HG02970 (cell line): Measurements from ENCODE around the gene FAM170B.

Experiments
- ATAC-seq: cut with Tn5 transposase; IDR thresholded peaks from one replicate; pipeline ENCODE4 v1.9.1; 2021; ENCODE audit warnings: mild to moderate bottlenecking, moderate library complexity, moderate number of reproducible peaks; ENCODE audit not compliant: unreplicated experiment, low FRiP score

The FAM170B gene

DNA sequence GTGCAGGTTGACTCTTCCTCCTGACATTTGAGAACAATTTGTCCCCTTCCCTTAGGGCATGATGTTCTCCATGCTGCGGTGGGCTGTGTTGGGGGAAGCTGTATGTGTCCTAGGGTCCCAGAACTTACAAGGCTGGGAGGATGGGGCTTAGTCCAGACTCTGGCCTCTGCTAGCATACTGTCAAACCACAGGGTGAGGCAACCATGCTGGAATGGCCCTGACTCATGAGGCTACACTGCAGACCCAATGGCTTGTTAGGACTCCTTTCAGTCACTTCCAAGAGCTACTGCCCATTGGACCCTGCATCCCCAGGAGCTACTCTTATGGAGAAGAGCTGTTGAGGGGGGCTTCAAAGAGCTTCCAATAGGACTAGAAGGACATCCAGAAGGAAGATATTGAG is 20.1 kb upstream of the FAM170B start:
- no peak for ATAC-seq

DNA sequence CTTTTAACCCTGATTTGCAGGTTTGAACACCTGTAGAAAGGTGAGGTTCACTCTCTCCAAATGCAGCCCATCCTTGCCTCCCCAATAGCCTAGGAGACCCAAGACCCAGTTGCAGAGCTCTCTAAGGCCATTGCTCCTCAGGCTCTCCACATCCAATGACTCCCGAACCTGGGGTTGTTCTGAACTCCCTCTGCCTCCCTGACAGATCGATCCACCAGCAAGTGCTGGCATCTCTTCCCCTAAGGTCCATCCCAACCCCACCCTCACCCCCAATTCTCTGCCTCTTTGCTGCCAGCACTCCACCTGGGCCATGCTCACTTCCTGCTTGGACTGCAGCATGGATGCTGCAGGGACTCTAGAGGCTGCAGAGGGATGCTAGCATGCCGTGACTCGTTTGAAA is 19.3 kb upstream of the FAM170B start:
- ATAC-seq, result no peak

GRCh38 chr10:49152663-49153062 is 18.8 kb upstream of the FAM170B start:
- ATAC-seq, result no peak

DNA sequence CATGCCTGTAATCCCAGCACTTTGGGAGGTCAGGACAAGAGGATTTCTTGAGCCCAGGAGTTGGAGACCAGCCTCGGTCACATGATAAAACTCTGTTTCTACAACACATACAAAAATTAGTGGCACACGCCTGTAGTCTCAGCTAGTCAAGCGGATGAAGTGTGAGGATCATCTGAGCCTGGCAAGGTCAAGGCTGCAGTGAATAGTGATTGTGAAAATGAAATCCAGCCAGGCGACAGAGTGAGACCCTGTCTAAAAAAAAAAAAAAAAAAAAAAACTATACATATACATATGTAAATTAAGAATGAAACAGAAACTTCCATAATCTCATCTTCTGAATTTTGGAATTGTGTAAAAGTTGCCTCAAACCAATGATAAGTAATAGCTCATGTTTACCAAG is 18.2 kb upstream of the FAM170B start:
- no peak for ATAC-seq

- no peak for ATAC-seq
Observed at GRCh38 chr10:49151481-49151880, 17.7 kb upstream of the FAM170B start.

DNA sequence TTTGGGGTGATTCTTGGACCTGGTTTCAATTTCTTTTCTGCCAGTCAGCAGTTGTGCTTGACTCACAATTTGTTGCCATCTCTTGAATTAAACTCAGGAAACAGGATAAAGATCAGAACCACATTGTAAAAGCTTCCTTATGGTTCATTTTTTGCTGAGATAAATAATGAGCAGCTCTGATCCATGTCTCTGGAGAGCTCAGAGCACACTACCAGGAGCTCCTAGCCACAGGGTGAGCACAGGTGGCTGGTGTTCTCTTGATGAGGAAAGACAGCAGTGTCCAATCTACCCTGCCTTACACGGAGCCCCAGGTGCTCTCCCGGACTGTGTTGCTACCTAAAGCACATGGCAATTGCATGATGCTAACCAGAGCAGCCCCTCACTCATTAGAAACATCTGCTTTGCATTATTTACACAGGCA is 17.2 kb upstream of the FAM170B start:
- no peak for ATAC-seq

DNA sequence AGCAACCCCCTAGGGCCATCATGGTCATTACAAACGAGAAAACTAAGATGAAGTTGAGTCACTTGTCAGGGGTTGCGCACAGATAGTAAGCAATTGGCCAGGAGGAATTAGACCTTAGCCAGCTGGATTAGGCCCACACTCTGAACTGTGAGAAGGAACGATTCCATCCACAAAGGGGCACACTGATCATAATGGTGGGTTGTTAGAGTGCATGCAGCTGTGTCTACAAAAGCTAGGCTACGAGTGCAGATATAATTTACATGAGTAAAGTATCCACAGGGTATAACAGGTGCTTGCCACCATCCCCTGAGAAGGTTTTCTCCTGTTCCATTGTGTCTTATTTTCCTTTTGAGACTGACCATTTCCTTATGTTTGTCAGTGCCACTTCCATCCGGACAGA is 16.6 kb upstream of the FAM170B start:
- ATAC-seq, result no peak

DNA sequence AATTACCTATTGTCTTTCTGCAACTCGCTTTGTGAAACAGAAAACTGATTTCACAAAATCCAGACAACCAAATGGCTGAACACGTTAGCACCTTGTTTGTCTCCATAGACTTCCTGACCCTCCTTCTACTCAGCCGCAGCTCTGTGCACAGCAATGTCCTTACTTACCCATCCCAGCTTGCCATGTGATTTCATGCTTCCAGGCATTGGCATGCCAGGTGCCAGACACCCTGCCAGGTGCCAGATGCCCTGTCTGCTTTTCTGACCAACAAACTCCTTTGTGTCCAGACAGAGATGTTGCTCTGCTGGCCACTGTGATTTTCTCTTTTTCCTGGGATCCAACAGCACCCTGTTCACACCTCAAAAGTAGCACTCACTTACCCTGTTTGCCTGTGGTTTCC is 16.1 kb upstream of the FAM170B start:
- no peak for ATAC-seq

GRCh38 chr10:49144058-49144720 is 10.4 kb upstream of the FAM170B start:
- ATAC-seq, result no peak

GRCh38 chr10:49143249-49143648 is 9.4 kb upstream of the FAM170B start:
- no peak for ATAC-seq

DNA sequence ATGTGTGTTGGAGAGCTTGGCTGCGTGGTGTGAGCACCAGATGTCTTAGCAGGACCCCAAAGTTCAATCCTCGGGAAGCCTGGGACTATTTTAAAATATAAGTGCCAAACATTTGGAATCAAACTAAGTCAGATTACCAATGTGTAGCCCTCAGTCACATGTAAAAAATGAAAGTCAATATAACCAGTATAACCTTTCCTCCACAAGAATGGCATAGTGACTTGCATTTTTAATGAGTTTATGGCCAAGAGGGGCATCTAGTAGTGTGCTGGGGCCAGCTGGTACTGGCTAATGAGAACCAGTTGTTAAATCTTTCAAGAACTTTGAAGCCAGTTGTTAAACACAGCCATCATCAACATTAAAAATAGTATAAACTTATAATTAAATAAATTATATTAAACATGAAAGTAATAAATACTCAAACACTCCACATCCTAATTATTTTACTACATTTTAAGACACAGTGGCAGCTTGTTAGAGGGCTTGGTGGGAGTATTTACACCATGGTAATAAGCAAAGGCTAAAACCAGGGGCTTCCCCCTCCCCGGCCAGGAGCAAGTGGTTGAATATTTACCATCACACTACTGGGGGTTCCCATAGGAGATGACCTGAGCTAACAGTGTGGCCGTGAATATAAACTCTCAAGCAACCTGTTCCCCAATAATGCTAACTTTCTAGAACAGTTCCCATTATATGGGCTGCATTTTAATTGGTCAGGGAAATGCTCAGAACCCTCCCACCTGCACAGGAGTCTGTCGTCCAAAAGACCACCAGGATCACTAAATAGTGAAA is 7.9 kb upstream of the FAM170B start:
- ATAC-seq, result no peak

- no peak for ATAC-seq
Observed at GRCh38 chr10:49140304-49141177, 6.7 kb upstream of the FAM170B start.

DNA sequence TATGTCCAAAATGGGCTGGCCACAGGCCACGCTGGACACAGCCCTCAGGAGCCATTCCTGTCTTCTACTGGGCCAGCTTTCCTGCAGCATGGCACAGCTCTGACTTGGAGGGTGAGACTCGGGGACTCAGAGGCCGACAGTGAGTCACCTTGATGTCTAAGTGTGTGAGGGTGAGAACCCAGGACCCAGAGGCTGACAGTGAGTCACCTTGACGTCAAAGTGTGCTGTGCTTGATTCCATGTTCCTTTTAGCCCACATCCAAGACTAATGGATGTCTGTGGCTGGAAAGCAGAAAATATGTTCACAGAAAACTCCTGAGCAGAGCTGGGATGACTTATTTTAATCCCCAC is 6.0 kb upstream of the FAM170B start:
- ATAC-seq, result no peak

GRCh38 chr10:49139028-49139845 is 5.4 kb upstream of the FAM170B start:
- ATAC-seq, result no peak

- no peak for ATAC-seq
Observed at GRCh38 chr10:49138361-49138891, 4.6 kb upstream of the FAM170B start.

DNA sequence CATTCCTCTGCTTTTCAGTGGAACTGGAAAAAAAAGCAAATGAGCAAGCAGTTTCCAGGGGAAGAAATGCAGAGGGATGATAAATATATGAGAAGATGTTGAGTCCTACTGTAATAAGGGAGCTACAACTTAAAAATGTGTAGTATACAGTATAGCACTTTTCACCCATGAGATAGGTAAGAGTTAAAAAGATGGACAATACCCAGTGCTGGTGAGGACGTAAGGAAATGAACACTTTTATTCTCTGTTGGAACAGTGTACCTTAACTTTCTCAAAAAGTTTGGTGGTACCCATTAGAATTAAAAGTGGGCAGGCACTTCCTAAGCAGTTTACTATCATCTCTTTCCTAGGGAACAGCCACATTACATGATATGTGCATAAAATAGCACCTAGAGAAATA is 2.7 kb upstream of the FAM170B start:
- ATAC-seq, result no peak

DNA sequence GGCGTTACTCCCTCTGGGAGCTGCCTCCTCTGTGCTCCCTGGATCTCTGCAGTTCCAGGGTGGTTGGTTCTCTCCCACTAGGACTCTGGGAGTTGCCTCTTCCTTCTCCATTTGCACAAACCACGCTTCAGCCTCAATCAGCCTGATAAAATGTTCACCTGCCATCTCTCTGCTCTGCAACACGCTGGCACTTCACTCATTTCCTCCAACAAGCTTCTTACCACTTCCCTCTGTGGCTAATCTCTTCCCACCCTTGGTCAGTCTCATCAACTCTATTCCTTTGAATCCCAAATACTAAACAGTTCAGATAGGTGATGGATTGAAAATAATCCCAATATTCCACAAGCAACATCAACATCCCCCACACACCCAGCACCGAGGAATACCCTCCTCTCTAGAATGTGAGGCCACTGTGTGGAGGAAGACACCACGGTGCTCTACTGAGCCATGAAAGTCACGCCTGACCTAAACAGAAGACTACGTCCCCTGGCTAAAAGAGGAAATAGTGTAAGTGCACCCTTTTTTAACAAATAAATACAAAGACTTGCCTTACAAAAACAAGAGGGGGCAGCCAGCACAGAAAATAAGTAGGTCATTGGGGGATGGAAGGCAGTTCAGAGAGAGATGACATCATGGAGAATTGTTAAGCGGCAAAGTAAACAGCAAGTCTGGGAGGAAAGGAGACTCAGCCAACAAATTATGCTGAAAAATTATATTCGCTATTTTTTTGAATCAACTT is 1.9 kb upstream of the FAM170B start:
- no peak for ATAC-seq

GRCh38 chr10:49134327-49134726 is 506 bp upstream of the FAM170B start:
- no peak for ATAC-seq

- ATAC-seq, result no peak
Observed at GRCh38 chr10:49132362-49132737, 1.5 kb downstream of the FAM170B start.
